HCT116 (cell line): ENCODE data around the gene GPRIN2. TPM values are rescaled to one million over a fixed set of nuclear protein-coding genes. Genes with fewer than 3 reads are reported as not detected.

ENCODE experiments used
- ATAC-seq: fragments of 200-7000 bp; cut with Tn5 transposase; 2 replicates; pipeline ENCODE4 v1.9.1; 2020; ENCODE audit warnings: mild to moderate bottlenecking, moderate library complexity
- BruUV-seq: library from RNA; stranded (reverse); fragments of 400-500 nt; replicated peaks from 2 replicates; lab custom pipeline; 2021; lab: Mats Ljungman, UMichigan
- CTCF ChIA-PET: fragments of 300-600 bp; sonication (Branson Sonifier 250); formaldehyde crosslinking; loops from one replicate; lab custom pipeline; 2021; ENCODE audit warnings: antibody characterized with exemption; lab: Charles Lee
- POLR2A ChIA-PET: fragments of 300-600, 350-600 bp; sonication (Branson Sonifier 250); formaldehyde crosslinking; loops from one replicate; lab custom pipeline; 2021; ENCODE audit warnings: antibody characterized with exemption; lab: Charles Lee
- RAD21 ChIA-PET, 2 experiments: fragments of 300-600 bp; sonication (Branson Sonifier 250); formaldehyde crosslinking; loops; one replicate each; lab custom pipeline; 2023; ENCODE audit warnings: low total read pairs in 2 of 2; ENCODE audit not compliant: uncharacterized antibody in 2 of 2, unreplicated experiment in 2 of 2, low non-redundant PET in 1 of 2; lab: Charles Lee
- DNase-seq: peaks from one replicate; pipeline ENCODE4 v3.0.0-alpha.2; 2010; ENCODE audit warnings: low read depth, low spot score
- H2AFZ ChIP-seq: fragments of 200-600 bp; shearing (Covaris generic), sonication (generic); 2 replicates; pipeline ENCODE4 v1.6.1; 2017; ENCODE audit warnings: low read depth, mixed run types, mixed read lengths, antibody characterized with exemption, low read length; ENCODE audit not compliant: poor library complexity, severe bottlenecking
- H3K27ac ChIP-seq: 2 replicates; pipeline ENCODE4 v1.5.1; 2012; ENCODE audit warnings: low read depth, low read length
- H3K27me3 ChIP-seq: fragments of 200-600 bp; sonication (generic); 2 replicates; pipeline ENCODE4 v1.6.1; 2016; ENCODE audit warnings: mixed run types, low read length, mixed read lengths; ENCODE audit not compliant: insufficient read depth
- H3K36me3 ChIP-seq, 2 experiments: fragments of 200-500 bp in 1 of 2; fragments of 200-600 bp in 1 of 2; sonication (Bioruptor generic) in 1 of 2; sonication (generic) in 1 of 2; 2 replicates each; pipeline versions ENCODE4 v1.5.1 to v1.6.1; 2014 to 2016; ENCODE audit warnings: low read length in 2 of 2, inconsistent platforms in 1 of 2, mixed read lengths in 1 of 2, mixed run types in 1 of 2; ENCODE audit not compliant: insufficient read depth in 2 of 2, control insufficient read depth in 1 of 2
- H3K4me1 ChIP-seq, 2 experiments: fragments of 200-600 bp in 1 of 2; sonication (generic) in 1 of 2; 2 replicates each; pipeline versions ENCODE4 v1.5.1 to v1.6.1; 2012 to 2017; ENCODE audit warnings: low read length in 2 of 2, inconsistent platforms in 1 of 2, mild to moderate bottlenecking in 1 of 2, mixed read lengths in 1 of 2, mixed run types in 1 of 2, moderate library complexity in 1 of 2; ENCODE audit not compliant: insufficient read depth in 2 of 2, control insufficient read depth in 1 of 2
- H3K4me2 ChIP-seq: fragments of 200-600 bp; sonication (generic); 2 replicates; pipeline ENCODE4 v1.6.1; 2017; ENCODE audit warnings: mixed run types, low read length, mixed read lengths
- H3K4me3 ChIP-seq, 2 experiments: fragments of 200-600 bp in 1 of 2; sonication (generic) in 1 of 2; replicated peaks in 1 of 2; 2 replicates each; pipeline ENCODE4 v1.5.1; 2011 to 2016; ENCODE audit warnings: low read length in 2 of 2, control low read depth in 1 of 2, low read depth in 1 of 2, mild to moderate bottlenecking in 1 of 2, mixed read lengths in 1 of 2, mixed run types in 1 of 2
- H3K79me2 ChIP-seq: fragments of 200-600 bp; sonication (generic); 2 replicates; pipeline ENCODE4 v1.6.1; 2017; ENCODE audit warnings: mild to moderate bottlenecking, mixed run types, low read length, moderate library complexity, mixed read lengths; ENCODE audit not compliant: insufficient read depth
- H3K9ac ChIP-seq: fragments of 200-600 bp; sonication (generic); 2 replicates; pipeline ENCODE4 v1.6.1; 2016; ENCODE audit warnings: low read length, mixed read lengths
- H3K9me2 ChIP-seq: fragments of 200-600 bp; sonication (generic), shearing (Covaris generic); 2 replicates; pipeline ENCODE4 v1.6.1; 2017; ENCODE audit warnings: mixed run types, mild to moderate bottlenecking, moderate library complexity; ENCODE audit not compliant: insufficient read depth
- H3K9me3 ChIP-seq, 2 experiments: fragments of 200-500 bp in 1 of 2; fragments of 200-600 bp in 1 of 2; sonication (Bioruptor generic) in 1 of 2; sonication (generic) in 1 of 2; 2 replicates each; pipeline ENCODE4 v1.6.1; 2014 to 2017; ENCODE audit warnings: low read length in 2 of 2, mixed read lengths in 2 of 2, inconsistent platforms in 1 of 2, low read depth in 1 of 2, mild to moderate bottlenecking in 1 of 2, mixed run types in 1 of 2, moderate library complexity in 1 of 2; ENCODE audit not compliant: control insufficient read depth in 1 of 2, insufficient read depth in 1 of 2
- H4K20me1 ChIP-seq: fragments of 200-600 bp; sonication (generic), shearing (Covaris generic); 2 replicates; pipeline ENCODE4 v1.6.1; 2017; ENCODE audit warnings: mixed run types, mild to moderate bottlenecking, moderate library complexity; ENCODE audit not compliant: insufficient read depth
- CBX3 ChIP-seq: IDR thresholded peaks from 2 replicates; pipeline ENCODE4 v1.6.1; 2012; ENCODE audit warnings: low read depth
- CEBPB ChIP-seq: IDR thresholded peaks from 2 replicates; pipeline ENCODE4 v1.6.1; 2012; ENCODE audit warnings: low read depth
- EGR1 ChIP-seq: IDR thresholded peaks from 2 replicates; pipeline ENCODE4 v1.6.1; 2012; ENCODE audit warnings: low read depth
- ELF1 ChIP-seq: IDR thresholded peaks from 2 replicates; pipeline ENCODE4 v1.6.1; 2012; ENCODE audit warnings: low read depth, borderline replicate concordance
- EZH2 ChIP-seq: fragments of 200-600 bp; sonication (generic); IDR thresholded peaks from 2 replicates; pipeline ENCODE4 v1.6.1; 2017; ENCODE audit warnings: antibody characterized with exemption, mixed run types
- EZH2phosphoT487 ChIP-seq: fragments of 200-600 bp; IDR thresholded peaks from 2 replicates; pipeline ENCODE4 v1.6.1; 2018; ENCODE audit warnings: antibody characterized with exemption, borderline replicate concordance
- FOSL1 ChIP-seq: IDR thresholded peaks from 2 replicates; pipeline ENCODE4 v1.6.1; 2012; ENCODE audit warnings: low read depth
- JUND ChIP-seq: IDR thresholded peaks from 2 replicates; pipeline ENCODE4 v1.6.1; 2012
- POLR2A ChIP-seq: IDR thresholded peaks from 2 replicates; pipeline ENCODE4 v1.7.0; 2011; ENCODE audit warnings: borderline replicate concordance; ENCODE audit not compliant: insufficient read depth, insufficient read length; ENCODE audit errors: extremely low read depth
- POLR2AphosphoS5 ChIP-seq: IDR thresholded peaks from 2 replicates; pipeline ENCODE4 v1.6.1; 2011; ENCODE audit warnings: mild to moderate bottlenecking, low read depth, low read length, moderate library complexity
- RAD21 ChIP-seq: IDR thresholded peaks from 2 replicates; pipeline ENCODE4 v1.6.1; 2012; ENCODE audit warnings: low read depth, mild to moderate bottlenecking
- SIN3A ChIP-seq: IDR thresholded peaks from 2 replicates; pipeline ENCODE4 v1.6.1; 2012; ENCODE audit warnings: low read depth
- SRF ChIP-seq: IDR thresholded peaks from 2 replicates; pipeline ENCODE4 v1.6.1; 2012; ENCODE audit warnings: low read depth
- TCF7L2 ChIP-seq: IDR thresholded peaks from 2 replicates; pipeline ENCODE4 v1.7.0; 2011; ENCODE audit warnings: borderline replicate concordance, inconsistent platforms; ENCODE audit not compliant: insufficient read depth, insufficient read length; ENCODE audit errors: extremely low read depth
- YY1 ChIP-seq: IDR thresholded peaks from 2 replicates; pipeline ENCODE4 v1.6.1; 2011; ENCODE audit warnings: low read length, low read depth, moderate library complexity, mild to moderate bottlenecking; ENCODE audit not compliant: insufficient replicate concordance; ENCODE audit errors: extremely low read depth
- ZFX ChIP-seq: fragments of 450-650 bp; IDR thresholded peaks from 2 replicates; pipeline ENCODE4 v1.6.1; 2017
- ZNF274 ChIP-seq: fragments of 200-500 bp; sonication (Bioruptor generic); IDR thresholded peaks from 2 replicates; pipeline ENCODE4 v1.6.1; 2014; ENCODE audit warnings: mild to moderate bottlenecking, low read depth, low read length, inconsistent platforms
- intact Hi-C: fragments of 100-400 bp; cut with micrococcal nuclease; formaldehyde crosslinking; loops from 2 replicates; pipeline ENCODE4 v1.10.0; 2022
- total RNA-seq: library from RNA; stranded (reverse); gene quantifications from one replicate; pipeline ENCODE4 v1.2.1, GENCODE V29; 2021; ENCODE audit not compliant: unreplicated experiment
- TF ChIP-seq, protein P1 (sequence below): IDR thresholded peaks from 2 replicates; pipeline ENCODE4 v1.6.1; 2011; ENCODE audit warnings: mild to moderate bottlenecking, low read length, moderate library complexity; ENCODE audit not compliant: insufficient replicate concordance; ENCODE audit errors: extremely low read depth
- TF ChIP-seq, protein P2 (sequence below), 3 experiments: fragments of 200-600 bp in 1 of 3; sonication (generic) in 1 of 3; IDR thresholded peaks in 2 of 3; conservative IDR thresholded peaks in 1 of 3; 2 replicates each; pipeline ENCODE4 v1.5.1; 2012 to 2017; ENCODE audit warnings: low read depth in 2 of 3, low read length in 2 of 3, antibody characterized with exemption in 1 of 3, borderline replicate concordance in 1 of 3, control low read depth in 1 of 3, mild to moderate bottlenecking in 1 of 3, mixed read lengths in 1 of 3, mixed run types in 1 of 3, moderate library complexity in 1 of 3; ENCODE audit not compliant: insufficient read depth in 1 of 3
- TF ChIP-seq, protein P3 (sequence below): IDR thresholded peaks from 2 replicates; pipeline ENCODE4 v1.6.1; 2012
- TF ChIP-seq, protein P4 (sequence below): IDR thresholded peaks from 2 replicates; pipeline ENCODE4 v1.6.1; 2012

GPRIN2 gene
- total RNA-seq, 1 experiment from 2014 or later, result 1.7 TPM

DNA sequence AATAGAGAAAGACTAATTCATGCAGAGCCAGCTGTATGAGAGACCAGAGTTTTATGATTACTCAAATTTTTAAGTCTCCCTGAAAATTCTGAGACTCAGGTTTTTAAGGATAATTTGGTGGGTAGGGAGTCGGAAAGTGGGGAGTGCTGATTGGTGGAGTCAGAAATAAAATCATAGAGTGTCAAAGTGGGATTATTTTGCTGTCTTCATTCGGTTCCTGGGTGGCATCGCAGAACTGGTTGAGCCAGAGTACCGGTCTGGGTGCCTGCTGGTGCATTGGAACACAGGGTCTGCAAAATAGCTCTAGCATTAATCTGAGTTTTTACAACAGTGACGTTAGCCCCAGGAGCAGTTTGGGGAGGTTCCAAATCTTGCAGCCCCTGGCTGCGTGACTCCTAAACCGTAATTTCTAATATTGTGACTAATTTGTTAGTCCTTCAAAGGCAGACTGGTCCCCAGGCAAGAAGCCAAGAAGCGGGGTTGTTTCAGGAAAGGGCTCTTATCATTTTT is 32.4 kb downstream of the GPRIN2 start:
- peak; percentile 39 for ATAC-seq
- ChIA-PET RAD21 (no interaction called here), CTCF (no interaction called here), POLR2A (no interaction called here)
- Histone ChIP-seq H3K9me3 (peaks cover 0 to 4% of the 10 kb centered on the region in 2 experiments; a peak in 1 of 4 replicates), H3K4me1 (peaks cover 29 to 45% of the 10 kb centered on the region in 2 experiments), H3K27me3 (no peaks in the 10 kb centered on the region), H4K20me1 (no peaks in the 10 kb centered on the region), H3K79me2 (no peaks in the 10 kb centered on the region), H3K9me2 (no peaks in the 10 kb centered on the region), H2AFZ (peak overlapping the region; percentile 79), H3K4me2 (peak overlapping the region; percentile 56), H3K36me3 (no peaks in the 10 kb centered on the region), H3K4me3 (peak overlapping the region in 1 of 2 experiments; percentile 5; a peak in 2 of 4 replicates), H3K27ac (peak overlapping the region; percentile 65), H3K9ac (peak overlapping the region; percentile 54)
- intact Hi-C loops, result no loop called here
- peak; percentile 35 for DNase-seq
- BruUV-seq, result no TSS peak
- TF ChIP-seq POLR2AphosphoS5, result no peak
- TF ChIP-seq YY1, result peak; percentile 14
- TF ChIP-seq ZNF274, result no peak
- no peak for TF ChIP-seq SRF
- no peak for TF ChIP-seq EZH2phosphoT487
- TF ChIP-seq, protein P1, sequence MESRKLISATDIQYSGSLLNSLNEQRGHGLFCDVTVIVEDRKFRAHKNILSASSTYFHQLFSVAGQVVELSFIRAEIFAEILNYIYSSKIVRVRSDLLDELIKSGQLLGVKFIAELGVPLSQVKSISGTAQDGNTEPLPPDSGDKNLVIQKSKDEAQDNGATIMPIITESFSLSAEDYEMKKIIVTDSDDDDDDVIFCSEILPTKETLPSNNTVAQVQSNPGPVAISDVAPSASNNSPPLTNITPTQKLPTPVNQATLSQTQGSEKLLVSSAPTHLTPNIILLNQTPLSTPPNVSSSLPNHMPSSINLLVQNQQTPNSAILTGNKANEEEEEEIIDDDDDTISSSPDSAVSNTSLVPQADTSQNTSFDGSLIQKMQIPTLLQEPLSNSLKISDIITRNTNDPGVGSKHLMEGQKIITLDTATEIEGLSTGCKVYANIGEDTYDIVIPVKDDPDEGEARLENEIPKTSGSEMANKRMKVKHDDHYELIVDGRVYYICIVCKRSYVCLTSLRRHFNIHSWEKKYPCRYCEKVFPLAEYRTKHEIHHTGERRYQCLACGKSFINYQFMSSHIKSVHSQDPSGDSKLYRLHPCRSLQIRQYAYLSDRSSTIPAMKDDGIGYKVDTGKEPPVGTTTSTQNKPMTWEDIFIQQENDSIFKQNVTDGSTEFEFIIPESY, result no peak
- no peak for TF ChIP-seq CEBPB
- no peak for TF ChIP-seq EZH2
- TF ChIP-seq ZFX, result no peak
- no peak for TF ChIP-seq CBX3
- TF ChIP-seq, protein P2, sequence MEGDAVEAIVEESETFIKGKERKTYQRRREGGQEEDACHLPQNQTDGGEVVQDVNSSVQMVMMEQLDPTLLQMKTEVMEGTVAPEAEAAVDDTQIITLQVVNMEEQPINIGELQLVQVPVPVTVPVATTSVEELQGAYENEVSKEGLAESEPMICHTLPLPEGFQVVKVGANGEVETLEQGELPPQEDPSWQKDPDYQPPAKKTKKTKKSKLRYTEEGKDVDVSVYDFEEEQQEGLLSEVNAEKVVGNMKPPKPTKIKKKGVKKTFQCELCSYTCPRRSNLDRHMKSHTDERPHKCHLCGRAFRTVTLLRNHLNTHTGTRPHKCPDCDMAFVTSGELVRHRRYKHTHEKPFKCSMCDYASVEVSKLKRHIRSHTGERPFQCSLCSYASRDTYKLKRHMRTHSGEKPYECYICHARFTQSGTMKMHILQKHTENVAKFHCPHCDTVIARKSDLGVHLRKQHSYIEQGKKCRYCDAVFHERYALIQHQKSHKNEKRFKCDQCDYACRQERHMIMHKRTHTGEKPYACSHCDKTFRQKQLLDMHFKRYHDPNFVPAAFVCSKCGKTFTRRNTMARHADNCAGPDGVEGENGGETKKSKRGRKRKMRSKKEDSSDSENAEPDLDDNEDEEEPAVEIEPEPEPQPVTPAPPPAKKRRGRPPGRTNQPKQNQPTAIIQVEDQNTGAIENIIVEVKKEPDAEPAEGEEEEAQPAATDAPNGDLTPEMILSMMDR (IDR thresholded peaks at IDR 0.05 in 2 of 3, conservative IDR thresholded peaks at IDR 0.05 in 1 of 3; ENCODE audit: borderline replicate concordance in 1 of 3, insufficient read depth in 1 of 3, low read depth in 2 of 3, low read length in 2 of 3), result no peak
- peak; percentile 51; the same call in 1 of the 2 replicates for TF ChIP-seq FOSL1
- no peak for TF ChIP-seq RAD21
- TF ChIP-seq, protein P3, sequence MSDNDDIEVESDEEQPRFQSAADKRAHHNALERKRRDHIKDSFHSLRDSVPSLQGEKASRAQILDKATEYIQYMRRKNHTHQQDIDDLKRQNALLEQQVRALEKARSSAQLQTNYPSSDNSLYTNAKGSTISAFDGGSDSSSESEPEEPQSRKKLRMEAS, result peak; percentile 15; the same call in 1 of the 2 replicates
- TF ChIP-seq JUND, result no peak; the same call in 1 of the 2 replicates
- no peak for TF ChIP-seq POLR2A
- no peak for TF ChIP-seq ELF1
- TF ChIP-seq TCF7L2, result peak; percentile 35
- TF ChIP-seq, protein P4, sequence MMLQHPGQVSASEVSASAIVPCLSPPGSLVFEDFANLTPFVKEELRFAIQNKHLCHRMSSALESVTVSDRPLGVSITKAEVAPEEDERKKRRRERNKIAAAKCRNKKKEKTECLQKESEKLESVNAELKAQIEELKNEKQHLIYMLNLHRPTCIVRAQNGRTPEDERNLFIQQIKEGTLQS, result no peak
- TF ChIP-seq SIN3A, result no peak
- TF ChIP-seq EGR1, result no peak; the same call in none of the 2 replicates
